GM18498 (cell line): Measurements from ENCODE around the gene TTI1.
"Not testable (repeated sequence)": the region's sequence is repeated elsewhere in the genome, so short reads cannot be mapped to it uniquely, and the experiment has no call there.

Experiments used
- ATAC-seq: cut with Tn5 transposase; IDR thresholded peaks from one replicate; pipeline ENCODE4 v1.9.1; 2021; ENCODE audit warnings: mild to moderate bottlenecking, moderate library complexity; ENCODE audit not compliant: unreplicated experiment

Gene TTI1

GRCh38 chr20:38012332-38012731 is 20.9 kb downstream of the TTI1 start:
- ATAC-seq, result no peak

GRCh38 chr20:38011696-38012095 is 21.6 kb downstream of the TTI1 start:
- ATAC-seq, result no peak

GRCh38 chr20:38009416-38009815 is 23.8 kb downstream of the TTI1 start:
- ATAC-seq, result not testable (repeated sequence)

GRCh38 chr20:38008233-38008944 is 24.9 kb downstream of the TTI1 start:
- ATAC-seq, result no peak

- no peak for ATAC-seq
Observed at GRCh38 chr20:38007526-38007925, 25.7 kb downstream of the TTI1 start.

GRCh38 chr20:38005903-38006302 is 27.4 kb downstream of the TTI1 start:
- ATAC-seq, result no peak

- no peak for ATAC-seq
Observed at GRCh38 chr20:38004416-38004815, 28.8 kb downstream of the TTI1 start.

GRCh38 chr20:38002422-38002821 is 30.8 kb downstream of the TTI1 start:
- no peak for ATAC-seq

GRCh38 chr20:38001981-38002380 is 31.3 kb downstream of the TTI1 start:
- ATAC-seq, result no peak

GRCh38 chr20:38001173-38001875 is 31.9 kb downstream of the TTI1 start:
- no peak for ATAC-seq

- no peak for ATAC-seq
Observed at GRCh38 chr20:38000293-38000692, 33.0 kb downstream of the TTI1 start.

- ATAC-seq, result no peak
Observed at GRCh38 chr20:37999526-38000263, 33.6 kb downstream of the TTI1 start.

- ATAC-seq, result no peak
Observed at GRCh38 chr20:37997516-37997915, 35.7 kb downstream of the TTI1 start.

- no peak for ATAC-seq
Observed at GRCh38 chr20:37995856-37996605, 37.2 kb downstream of the TTI1 start.

GRCh38 chr20:37994512-37994911 is 38.7 kb downstream of the TTI1 start:
- no peak for ATAC-seq

- ATAC-seq, result no peak
Observed at GRCh38 chr20:37992802-37993409, 40.4 kb downstream of the TTI1 start.

GRCh38 chr20:37991908-37992307 is 41.3 kb downstream of the TTI1 start:
- ATAC-seq, result no peak

- no peak for ATAC-seq
Observed at GRCh38 chr20:37991157-37991866, 41.9 kb downstream of the TTI1 start.

- ATAC-seq, result peak; percentile 93
Observed at GRCh38 chr20:37990571-37991151, 42.6 kb downstream of the TTI1 start.
